Activated naive CD8-positive, alpha-beta T cell treated with anti-CD3 and anti-CD28 coated beads for 36 hours (primary cell): ENCODE measurements around the gene ARL6IP1. TPM values are rescaled to one million over a fixed set of nuclear protein-coding genes. Genes with fewer than 3 reads are reported as not detected.
"Not testable (repeated sequence)": the region's sequence is repeated elsewhere in the genome, so short reads cannot be mapped to it uniquely, and the experiment has no call there.

Experiments used
- DNase-seq: peaks from one replicate; pipeline ENCODE4 v3.0.0; 2021
- H3K27ac Mint-ChIP-seq: one replicate; pipeline ENCODE4 v1.8.0; 2022; ENCODE audit warnings: mild to moderate bottlenecking, moderate library complexity, mixed read lengths
- H3K27me3 Mint-ChIP-seq: one replicate; pipeline ENCODE4 v1.8.0; 2022; ENCODE audit warnings: mild to moderate bottlenecking, mixed read lengths
- H3K36me3 Mint-ChIP-seq: one replicate; pipeline ENCODE4 v1.8.0; 2021; ENCODE audit warnings: mild to moderate bottlenecking, mixed read lengths
- H3K4me1 Mint-ChIP-seq: one replicate; pipeline ENCODE4 v1.8.0; 2021; ENCODE audit warnings: mixed read lengths
- H3K4me3 Mint-ChIP-seq: one replicate; pipeline ENCODE4 v1.8.0; 2022; ENCODE audit warnings: mild to moderate bottlenecking, moderate library complexity, mixed read lengths
- H3K9me3 Mint-ChIP-seq: one replicate; pipeline ENCODE4 v1.8.0; 2022; ENCODE audit warnings: mixed read lengths
- total RNA-seq, 2 experiments: library from RNA; stranded (reverse); gene quantifications; one replicate each; pipeline ENCODE4 v1.2.3, GENCODE V29; 2021

ARL6IP1 gene
- total RNA-seq, 2 experiments from 2014 or later, result 102 to 105 TPM

DNA sequence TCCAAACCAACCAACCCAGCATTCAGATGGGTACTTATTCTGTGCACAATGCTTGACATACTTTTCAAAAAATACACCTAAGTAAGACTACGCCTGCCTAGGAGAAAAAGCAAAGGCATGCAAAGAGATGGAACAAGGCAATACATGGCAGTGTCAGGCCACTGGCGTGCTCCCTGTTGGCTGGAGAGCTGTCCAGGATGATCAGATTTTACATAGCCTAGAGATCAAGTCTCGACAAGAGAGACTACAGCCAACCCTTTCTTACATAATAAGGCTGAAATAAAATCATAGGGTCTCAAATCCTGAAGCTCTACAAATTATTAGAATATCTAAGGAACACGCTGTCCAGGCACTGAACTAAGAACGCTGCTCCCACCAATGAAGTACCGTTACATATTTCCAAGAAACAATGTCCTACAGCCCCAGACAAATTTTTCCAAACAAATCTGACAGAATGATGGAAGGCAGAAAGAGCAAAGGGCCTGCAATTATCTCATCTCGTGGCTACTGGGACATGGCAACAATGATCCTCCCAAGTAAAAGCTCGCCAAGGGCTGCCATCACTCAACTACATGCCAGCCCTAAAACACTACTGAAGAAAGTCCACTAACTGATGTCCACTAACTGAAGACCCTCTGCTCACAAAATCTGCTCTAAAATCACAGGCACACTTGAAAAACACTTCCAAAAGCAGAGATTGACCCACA is 16.3 kb downstream of the ARL6IP1 start:
- H3K4me1 Mint-ChIP-seq, result peaks cover 54% of the 10 kb centered on the region
- peaks cover 69% of the 10 kb centered on the region for H3K36me3 Mint-ChIP-seq
- peak overlapping the region; percentile 89 for H3K4me3 Mint-ChIP-seq
- peak overlapping the region; percentile 79 for H3K27ac Mint-ChIP-seq
- no peaks in the 10 kb centered on the region for H3K9me3 Mint-ChIP-seq
- no peak for DNase-seq
- peaks cover 8% of the 10 kb centered on the region for H3K27me3 Mint-ChIP-seq

DNA sequence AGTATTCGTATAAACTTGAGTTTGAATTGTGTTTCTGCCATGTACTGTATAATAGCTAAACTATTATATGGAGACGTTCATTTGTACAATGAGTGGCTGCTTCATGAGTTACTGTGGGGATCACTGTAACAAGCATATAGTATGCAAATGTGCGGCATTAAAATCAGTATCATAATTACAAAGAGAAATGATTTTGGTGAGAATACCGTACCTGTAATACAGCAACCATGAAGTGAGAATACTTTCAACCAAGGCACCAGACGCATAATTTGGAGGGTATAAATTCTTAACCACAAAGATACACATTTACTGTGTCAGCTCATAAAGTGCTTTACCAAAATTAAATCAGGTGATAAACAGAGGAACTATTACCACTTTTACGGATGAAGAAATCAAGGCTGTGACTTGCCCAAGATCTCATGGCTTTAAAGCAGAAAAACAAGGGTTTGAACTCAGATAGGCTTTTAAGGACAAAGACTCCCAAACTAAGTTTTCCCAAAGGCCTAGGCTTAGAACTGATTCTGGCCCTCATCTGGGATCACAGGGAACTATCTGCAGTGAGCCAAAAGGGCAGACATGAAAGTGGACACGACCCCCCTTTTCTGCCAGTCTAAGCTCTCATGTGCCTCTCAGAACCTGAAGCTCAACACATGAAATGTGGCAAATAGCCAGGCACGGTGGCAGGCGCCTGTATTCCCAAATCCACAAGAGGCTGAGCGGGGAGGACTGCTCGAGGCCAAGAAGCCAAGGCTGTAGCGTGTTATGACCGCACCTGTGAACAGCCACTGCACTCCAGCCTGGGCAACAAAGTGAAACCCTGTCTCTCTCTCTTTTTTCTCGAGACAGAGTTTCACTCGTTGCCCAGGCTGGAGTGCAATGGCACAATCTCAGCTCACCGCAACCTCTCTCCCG is 17.7 kb downstream of the ARL6IP1 start:
- no peak for DNase-seq
- peaks cover 51% of the 10 kb centered on the region for H3K4me1 Mint-ChIP-seq
- peak overlapping the region; percentile 7 for H3K4me3 Mint-ChIP-seq
- H3K9me3 Mint-ChIP-seq, result no peaks in the 10 kb centered on the region
- peaks cover 56% of the 10 kb centered on the region for H3K36me3 Mint-ChIP-seq
- peaks cover 2% of the 10 kb centered on the region for H3K27me3 Mint-ChIP-seq
- peak overlapping the region; percentile 79 for H3K27ac Mint-ChIP-seq

DNA sequence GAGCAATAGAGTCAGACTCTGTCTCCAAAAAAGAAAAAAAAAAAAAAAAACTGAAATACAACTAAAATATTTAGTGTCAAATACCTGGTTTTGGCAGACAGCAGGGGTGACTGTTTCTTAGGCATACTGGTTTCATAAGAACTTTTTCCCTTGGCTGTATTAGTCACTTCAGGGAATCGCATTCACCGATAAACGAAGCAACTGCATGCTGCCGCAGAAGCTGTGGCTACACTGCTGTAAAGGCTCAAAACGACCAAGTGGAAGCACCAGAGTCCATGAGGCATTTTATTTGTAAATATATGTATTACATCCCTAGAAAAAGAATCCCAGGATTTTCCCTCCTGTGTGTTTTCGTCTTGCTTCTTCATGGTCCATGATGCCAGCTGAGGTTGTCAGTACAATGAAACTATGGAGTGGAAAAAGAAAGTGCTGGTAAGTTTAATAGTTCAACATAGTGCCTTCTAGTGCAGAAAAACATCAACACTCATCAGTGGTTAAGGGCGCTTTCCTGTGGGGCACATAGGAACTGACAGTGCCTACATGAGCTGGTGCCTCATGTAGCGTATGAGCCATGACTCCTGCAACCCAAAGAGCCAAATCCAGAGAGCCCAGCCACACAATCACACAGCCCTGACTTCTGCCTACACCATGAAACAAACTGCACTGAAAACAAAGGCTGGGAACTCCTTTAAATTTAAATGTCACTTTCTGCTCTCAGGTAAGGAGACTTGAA is 18.5 kb downstream of the ARL6IP1 start:
- H3K4me1 Mint-ChIP-seq, result peaks cover 42% of the 10 kb centered on the region

DNA sequence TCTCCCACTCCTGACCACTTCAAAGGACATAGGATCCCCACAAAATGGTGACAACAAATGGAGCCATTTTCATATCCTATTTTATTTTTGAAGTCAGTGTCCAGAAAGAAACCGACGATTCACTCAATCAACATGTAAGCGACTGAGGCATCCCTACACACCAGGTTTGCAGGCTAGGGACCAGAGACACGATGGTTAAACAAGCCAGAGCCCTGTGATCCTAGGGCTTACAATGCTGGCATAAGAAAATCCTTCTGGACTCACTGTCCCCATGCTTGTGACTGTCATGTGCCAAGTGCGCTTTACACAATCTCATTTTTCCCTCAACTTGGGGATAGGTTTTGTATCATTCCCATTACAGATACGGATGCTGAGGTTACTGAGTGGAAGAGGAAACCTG is 20.1 kb downstream of the ARL6IP1 start:
- H3K27me3 Mint-ChIP-seq, H3K4me3 Mint-ChIP-seq, DNase-seq, H3K9me3 Mint-ChIP-seq: not testable (repeated sequence)
- peak overlapping the region; percentile 48 for H3K27ac Mint-ChIP-seq
- peaks cover 28% of the 10 kb centered on the region for H3K4me1 Mint-ChIP-seq
- peaks cover 37% of the 10 kb centered on the region for H3K36me3 Mint-ChIP-seq

More for the DNA sequence above, 18.5 kb downstream of the ARL6IP1 start:
- no peak for DNase-seq
- Mint-ChIP-seq H3K27ac (peak overlapping the region; percentile 28), H3K27me3 (no peaks in the 10 kb centered on the region), H3K9me3 (no peaks in the 10 kb centered on the region), H3K4me3 (no peak overlapping the region), H3K36me3 (peaks cover 52% of the 10 kb centered on the region)

DNA sequence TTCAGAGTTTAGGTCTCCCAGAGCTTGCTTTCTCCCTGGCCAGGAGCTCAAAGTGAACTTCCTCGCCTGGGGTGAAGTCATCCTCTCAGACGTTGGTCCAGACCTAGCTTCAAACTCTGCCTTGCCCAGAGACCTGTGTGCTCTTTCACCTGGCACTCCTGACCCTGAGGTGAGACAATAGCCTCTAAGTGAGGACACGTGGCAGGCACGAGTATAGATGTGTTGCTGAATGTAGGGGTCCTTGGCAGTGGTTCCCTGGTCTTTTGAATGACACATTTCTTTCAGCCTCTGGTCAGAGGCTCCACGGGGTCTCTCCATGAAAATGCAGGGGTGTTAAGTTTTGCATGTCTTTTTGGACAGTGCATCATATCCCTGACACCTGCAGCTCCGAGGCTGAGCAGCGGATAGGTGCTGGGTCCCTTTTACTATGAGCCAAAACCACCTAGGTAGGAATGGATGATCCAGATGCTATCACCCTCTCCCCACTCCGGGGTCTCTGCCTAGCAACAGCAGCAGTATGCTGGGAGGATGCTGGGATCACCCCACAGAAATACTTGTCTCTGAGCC is 20.8 kb downstream of the ARL6IP1 start:
- H3K4me3 Mint-ChIP-seq, DNase-seq, H3K27ac Mint-ChIP-seq, H3K9me3 Mint-ChIP-seq, H3K27me3 Mint-ChIP-seq: not testable (repeated sequence)
- H3K4me1 Mint-ChIP-seq, result peaks cover 22% of the 10 kb centered on the region
- H3K36me3 Mint-ChIP-seq, result peaks cover 30% of the 10 kb centered on the region

DNA sequence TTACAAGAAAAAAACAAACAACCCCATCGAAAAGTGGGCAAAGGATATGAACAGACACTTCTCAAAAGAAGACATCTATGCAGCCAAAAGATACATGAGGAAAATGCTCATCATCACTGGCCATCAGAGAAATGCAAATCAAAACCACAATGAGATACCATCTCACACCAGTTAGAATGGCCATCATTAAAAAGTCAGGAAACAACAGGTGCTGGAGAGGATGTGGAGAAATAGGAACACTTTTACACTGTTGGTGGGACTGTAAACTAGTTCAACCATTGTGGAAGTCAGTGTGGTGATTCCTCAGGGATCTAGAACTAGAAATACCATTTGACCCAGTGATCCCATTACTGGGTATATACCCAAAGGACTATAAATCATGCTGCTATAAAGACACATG is 23.7 kb downstream of the ARL6IP1 start:
- not testable (repeated sequence) for H3K36me3 Mint-ChIP-seq, H3K4me3 Mint-ChIP-seq, H3K4me1 Mint-ChIP-seq, DNase-seq, H3K27ac Mint-ChIP-seq, H3K27me3 Mint-ChIP-seq, H3K9me3 Mint-ChIP-seq

DNA sequence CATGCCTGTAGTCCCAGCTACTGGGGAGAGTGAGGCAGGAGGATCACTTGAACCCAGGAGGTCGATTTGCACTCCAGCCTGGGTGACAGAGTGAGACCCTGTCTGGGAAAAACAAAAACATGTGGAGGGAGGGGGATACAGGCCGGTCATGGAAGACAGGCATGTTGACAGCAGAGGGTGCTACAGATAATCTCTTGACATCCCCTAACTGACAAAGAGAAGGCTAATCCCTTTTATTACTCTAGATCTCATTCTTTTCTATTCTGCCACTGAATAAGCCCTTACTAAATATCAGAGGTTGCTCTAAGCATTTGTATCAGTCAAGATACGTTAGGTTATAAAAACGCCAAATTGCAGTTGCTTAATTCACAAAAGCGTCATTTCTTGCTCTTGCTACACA is 25.0 kb downstream of the ARL6IP1 start:
- not testable (repeated sequence) for H3K9me3 Mint-ChIP-seq, DNase-seq, H3K27ac Mint-ChIP-seq, H3K4me1 Mint-ChIP-seq, H3K36me3 Mint-ChIP-seq, H3K4me3 Mint-ChIP-seq, H3K27me3 Mint-ChIP-seq

DNA sequence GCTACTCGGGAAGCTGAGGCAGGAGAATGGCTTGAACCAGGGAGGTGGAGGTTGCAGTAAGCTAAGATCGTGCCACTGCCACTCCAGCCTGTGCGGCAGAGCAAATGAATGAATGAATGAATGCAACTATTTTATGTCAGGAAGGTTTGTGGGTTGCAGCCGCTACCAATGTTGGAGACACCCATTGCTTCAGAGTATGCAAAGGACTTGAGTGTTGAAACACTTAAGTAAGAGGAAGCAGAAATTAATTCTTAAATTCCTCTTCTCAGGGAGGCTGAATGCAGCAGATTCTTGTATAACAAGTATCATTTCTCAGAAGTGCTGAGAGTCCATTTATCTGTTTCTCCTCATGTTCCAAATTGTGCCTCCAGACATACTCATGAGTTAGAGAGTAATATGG is 26.7 kb downstream of the ARL6IP1 start:
- not testable (repeated sequence) for H3K36me3 Mint-ChIP-seq, H3K4me1 Mint-ChIP-seq, H3K9me3 Mint-ChIP-seq

DNA sequence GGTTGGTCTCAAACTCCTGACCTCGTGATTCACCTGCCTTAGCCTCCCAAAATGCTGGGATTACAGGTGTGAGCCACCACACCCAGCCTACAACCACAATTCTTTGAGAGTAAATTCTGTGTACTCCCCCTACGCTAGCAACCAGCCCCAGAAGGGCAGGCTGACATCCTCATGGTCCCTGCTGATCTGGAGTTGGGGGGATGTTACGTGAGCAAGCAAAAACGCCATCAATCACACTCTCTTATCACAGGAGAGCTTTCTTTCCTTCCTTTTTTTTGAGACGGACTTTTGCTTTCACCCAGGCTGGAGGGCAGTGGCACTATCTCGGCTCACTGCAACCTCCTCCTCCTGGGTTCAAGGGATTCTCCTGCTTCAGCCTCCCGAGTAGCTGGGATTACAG is 29.2 kb downstream of the ARL6IP1 start:
- peaks cover 11% of the 10 kb centered on the region for H3K4me1 Mint-ChIP-seq
- H3K27ac Mint-ChIP-seq, H3K27me3 Mint-ChIP-seq, DNase-seq, H3K9me3 Mint-ChIP-seq, H3K36me3 Mint-ChIP-seq, H3K4me3 Mint-ChIP-seq: not testable (repeated sequence)

More for the DNA sequence above, 26.7 kb downstream of the ARL6IP1 start:
- not testable (repeated sequence) for H3K27me3 Mint-ChIP-seq, H3K4me3 Mint-ChIP-seq, H3K27ac Mint-ChIP-seq, DNase-seq

DNA sequence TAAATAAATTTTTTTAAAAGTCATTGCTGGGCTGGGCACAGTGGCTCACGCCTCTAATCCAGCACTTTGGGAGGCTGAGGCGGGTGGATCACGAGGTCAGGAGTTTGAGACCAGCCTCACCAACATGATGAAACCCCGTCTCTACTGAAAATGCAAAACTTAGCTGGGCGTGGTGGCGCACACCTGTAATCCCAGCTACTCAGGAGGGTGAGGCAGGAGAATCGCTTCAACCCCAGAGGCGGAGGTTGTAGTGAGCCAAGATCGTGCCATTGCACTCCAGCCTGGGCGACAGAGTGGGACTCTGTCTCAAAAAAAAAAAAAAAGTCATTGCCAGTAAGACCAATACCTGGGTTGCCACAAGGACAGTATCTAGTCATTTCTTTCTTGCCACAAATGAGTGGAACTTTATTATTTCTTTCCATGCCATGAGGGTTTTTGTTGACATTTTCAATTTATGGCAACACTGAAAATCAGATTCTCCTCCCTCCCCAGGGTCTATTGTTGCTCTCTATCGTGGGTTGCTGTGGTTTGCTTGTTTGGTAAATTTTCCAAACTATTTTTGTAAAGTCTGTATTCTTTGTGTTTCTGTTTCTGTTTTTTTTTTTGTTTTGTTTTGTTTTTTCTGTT is 30.9 kb downstream of the ARL6IP1 start:
- H3K4me3 Mint-ChIP-seq, H3K36me3 Mint-ChIP-seq, H3K27me3 Mint-ChIP-seq, DNase-seq, H3K9me3 Mint-ChIP-seq: not testable (repeated sequence)
- Mint-ChIP-seq H3K4me1 (peaks cover 15% of the 10 kb centered on the region), H3K27ac (peak overlapping the region; percentile 55)

DNA sequence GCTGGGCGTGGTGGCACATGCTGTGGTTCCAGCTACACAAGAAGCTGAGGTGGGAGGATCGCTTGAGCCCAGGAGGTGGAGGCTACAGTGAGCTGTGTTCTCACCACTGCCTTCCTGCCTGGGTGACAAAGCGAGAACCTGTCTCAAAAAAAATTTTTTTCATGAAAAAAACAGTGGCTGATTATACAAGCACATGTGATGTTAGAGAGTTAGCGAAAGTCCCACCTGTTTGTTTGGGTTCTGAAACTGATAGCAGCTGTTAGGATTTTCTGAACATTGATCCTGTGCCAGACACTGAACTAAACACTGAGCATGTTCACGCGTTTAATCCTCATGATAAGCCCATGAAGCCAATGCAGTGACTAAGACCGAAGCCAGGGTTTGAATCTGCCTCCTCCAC is 34.1 kb downstream of the ARL6IP1 start:
- H3K36me3 Mint-ChIP-seq, H3K4me3 Mint-ChIP-seq, H3K27ac Mint-ChIP-seq, H3K27me3 Mint-ChIP-seq, DNase-seq, H3K9me3 Mint-ChIP-seq: not testable (repeated sequence)
- peaks cover 15% of the 10 kb centered on the region for H3K4me1 Mint-ChIP-seq

DNA sequence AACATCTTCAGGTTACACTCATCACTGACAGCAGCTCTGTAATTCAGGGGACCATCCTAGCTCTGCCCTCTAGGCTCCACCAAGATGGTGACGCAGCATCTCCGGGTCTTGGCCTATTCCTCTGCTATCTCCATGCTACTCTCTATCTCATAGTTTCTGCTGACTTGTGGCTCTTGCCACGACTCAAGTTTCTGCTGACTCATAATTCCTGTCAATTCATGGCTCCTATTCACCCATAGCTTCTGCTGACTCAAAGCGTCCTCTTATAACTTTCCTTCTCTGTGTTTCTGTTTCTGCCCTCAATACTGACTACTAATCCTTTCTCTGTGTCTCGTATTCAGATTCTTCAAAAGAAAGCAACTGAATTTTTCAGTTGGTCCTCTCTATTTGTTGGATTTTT is 38.6 kb downstream of the ARL6IP1 start:
- DNase-seq, H3K36me3 Mint-ChIP-seq, H3K4me3 Mint-ChIP-seq, H3K27me3 Mint-ChIP-seq, H3K27ac Mint-ChIP-seq, H3K9me3 Mint-ChIP-seq: not testable (repeated sequence)
- peaks cover 12% of the 10 kb centered on the region for H3K4me1 Mint-ChIP-seq

DNA sequence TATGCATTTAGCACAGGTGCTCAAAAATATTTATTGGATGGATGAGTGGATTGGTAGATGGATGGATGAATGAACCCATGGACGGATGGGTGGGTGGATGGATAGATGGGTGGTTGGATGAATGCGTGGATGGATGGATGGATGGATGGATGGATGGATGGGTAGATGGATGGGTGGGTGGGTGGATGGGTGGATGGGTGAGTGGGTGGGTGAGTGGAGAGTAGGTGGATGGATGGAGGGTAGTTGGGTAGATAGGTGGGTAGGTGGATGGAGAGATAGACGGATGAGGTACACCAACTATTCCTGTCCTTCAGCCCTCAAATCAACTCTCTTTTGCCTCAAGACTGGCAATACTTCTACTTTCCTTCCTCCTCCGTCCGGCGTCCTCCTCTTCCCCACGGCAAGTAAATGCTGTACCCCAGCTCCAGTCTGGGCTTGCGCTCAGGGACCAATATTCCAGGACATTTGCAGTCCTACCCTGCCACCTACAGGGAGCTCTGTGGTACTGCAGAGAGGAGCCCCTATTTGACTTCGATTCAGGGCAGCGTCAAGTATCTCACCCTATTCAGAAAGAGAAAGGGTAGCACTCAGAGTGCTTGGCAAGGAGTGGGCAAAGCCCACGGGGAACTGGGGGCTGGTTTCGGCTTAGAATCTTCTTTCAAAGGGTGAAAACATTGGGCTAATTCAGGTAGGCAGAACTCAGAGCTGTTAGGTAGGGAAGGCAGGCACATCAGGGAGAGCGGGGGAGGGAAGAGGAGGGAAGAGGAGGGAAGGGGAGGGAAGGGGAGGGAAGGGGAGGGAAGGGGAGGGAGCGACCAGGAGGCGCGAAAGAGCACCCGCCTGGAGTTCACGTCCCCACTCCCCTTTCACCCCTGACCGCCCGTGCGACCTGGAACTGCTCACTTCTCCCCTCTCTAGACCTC is 41.5 kb downstream of the ARL6IP1 start:
- H3K27me3 Mint-ChIP-seq, H3K36me3 Mint-ChIP-seq, H3K27ac Mint-ChIP-seq, H3K9me3 Mint-ChIP-seq, H3K4me3 Mint-ChIP-seq: not testable (repeated sequence)
- H3K4me1 Mint-ChIP-seq, result peaks cover 16% of the 10 kb centered on the region
- DNase-seq, result peak; percentile 38
